A549 treated with GW870086 at 1 μM for 4 hours (cell line): ENCODE measurements around the gene KRTAP4-9. TPM values are rescaled to one million over a fixed set of nuclear protein-coding genes. Genes with fewer than 3 reads are reported as not detected.

Experiments used
- total RNA-seq: library from RNA; stranded (reverse); fragments of 200-300 nt; extraction: Qiagen RNA extraction; gene quantifications from 5 replicates; pipeline ENCODE4 v1.2.3, GENCODE V29; 2022; ENCODE audit warnings: low read depth

KRTAP4-9 gene
- not detected in 5 replicates for total RNA-seq

GRCh38 chr17:41105347-41105746, at the start of gene KRTAP4-9:
Gene KRTAP4-9 (plus strand): TSS chr17:41105389. CDS start chr17:41105389, 0 bp downstream.

GRCh38 chr17:41060052-41060604, 45.1 kb upstream of the KRTAP4-9 start, which contains the start of gene KRTAP2-3:
Gene KRTAP2-3 (minus strand): TSS chr17:41060114. CDS start chr17:41060050, 64 bp downstream.

GRCh38 chr17:41065829-41066624, 39.2 kb upstream of the KRTAP4-9 start, which contains the start of gene KRTAP2-4:
Gene KRTAP2-4 (minus strand): TSS chr17:41065879. CDS start chr17:41065845, 34 bp downstream.

GRCh38 chr17:41084100-41084856, 20.9 kb upstream of the KRTAP4-9 start, which contains the start of gene KRTAP4-7:
Gene KRTAP4-7 (plus strand): TSS chr17:41084150. CDS start chr17:41084207, 57 bp downstream.

GRCh38 chr17:41098042-41098441, 7.1 kb upstream of the KRTAP4-9 start, which contains the start of gene KRTAP4-8:
Gene KRTAP4-8 (minus strand): TSS chr17:41098142. CDS start chr17:41098084, 58 bp downstream.

GRCh38 chr17:41101586-41102259, 3.5 kb upstream of the KRTAP4-9 start, which contains the start of gene KRTAP4-16:
Gene KRTAP4-16 (minus strand): TSS chr17:41102209. CDS start chr17:41102209, 0 bp downstream.

GRCh38 chr17:41117846-41118386, 12.7 kb downstream of the KRTAP4-9 start, which contains the start of gene KRTAP4-11:
Gene KRTAP4-11 (minus strand): TSS chr17:41118373. CDS start chr17:41118315, 58 bp downstream.

GRCh38 chr17:41123991-41124371, 18.8 kb downstream of the KRTAP4-9 start, which contains the start of gene KRTAP4-12:
Gene KRTAP4-12 (minus strand): TSS chr17:41124182. CDS start chr17:41124122, 60 bp downstream.

GRCh38 chr17:41140360-41141131, 35.4 kb downstream of the KRTAP4-9 start, which contains the start of gene KRTAP4-6:
Gene KRTAP4-6 (minus strand): TSS chr17:41140544. CDS start chr17:41140487, 57 bp downstream.

GRCh38 chr17:41149652-41149985, 44.4 kb downstream of the KRTAP4-9 start, which contains the start of gene KRTAP4-5:
Gene KRTAP4-5 (minus strand): TSS chr17:41149825. CDS start chr17:41149767, 58 bp downstream.

Other genes starting within 250 kb of the KRTAP4-9 start
- not detected in 5 replicates for gene KRT12, start 238.2 kb upstream of the KRTAP4-9 start, total RNA-seq
- 0.10 to 0.53 TPM (median 0.27 TPM) in 5 replicates for gene KRT20, start 220.1 kb upstream of the KRTAP4-9 start, total RNA-seq
- 0.14 to 0.19 TPM in 2 of 5 replicates, not detected in the others for gene KRT23, start 167.7 kb upstream of the KRTAP4-9 start, total RNA-seq
- not detected in 5 replicates for gene KRT39, start 138.4 kb upstream of the KRTAP4-9 start, total RNA-seq
- gene KRT40, start 121.1 kb upstream of the KRTAP4-9 start, total RNA-seq: not detected in 5 replicates
- not detected in 5 replicates for gene KRTAP3-3, start 111.2 kb upstream of the KRTAP4-9 start, total RNA-seq
- gene KRTAP3-2, start 105.5 kb upstream of the KRTAP4-9 start, total RNA-seq: 0.28 to 0.34 TPM (median 0.31 TPM) in 3 of 5 replicates, not detected in the others
- gene KRTAP3-1, start 96.3 kb upstream of the KRTAP4-9 start, total RNA-seq: not detected in 5 replicates
- gene KRTAP1-5, start 78.2 kb upstream of the KRTAP4-9 start, total RNA-seq: not detected in 5 replicates
- not detected in 5 replicates for gene KRTAP1-4, start 75.2 kb upstream of the KRTAP4-9 start, total RNA-seq
- 0.15 TPM in 1 of 5 replicates, not detected in the others for gene KRTAP1-3, start 70.5 kb upstream of the KRTAP4-9 start, total RNA-seq
- not detected in 5 replicates for gene KRTAP1-1, start 63.9 kb upstream of the KRTAP4-9 start, total RNA-seq
- not detected in 5 replicates for gene KRTAP2-1, start 58.1 kb upstream of the KRTAP4-9 start, total RNA-seq
- gene KRTAP2-2, start 50.2 kb upstream of the KRTAP4-9 start, total RNA-seq: not detected in 5 replicates
- not detected in 5 replicates for gene KRTAP2-3, start 45.3 kb upstream of the KRTAP4-9 start, total RNA-seq
- gene KRTAP2-4, start 39.5 kb upstream of the KRTAP4-9 start, total RNA-seq: not detected in 5 replicates
- not detected in 5 replicates for gene KRTAP4-7, start 21.2 kb upstream of the KRTAP4-9 start, total RNA-seq
- not detected in 5 replicates for gene KRTAP4-8, start 7.2 kb upstream of the KRTAP4-9 start, total RNA-seq
- not detected in 5 replicates for gene KRTAP4-16, start 3.2 kb upstream of the KRTAP4-9 start, total RNA-seq
- gene KRTAP4-11, start 13.0 kb downstream of the KRTAP4-9 start, total RNA-seq: not detected in 5 replicates
- gene KRTAP4-12, start 18.8 kb downstream of the KRTAP4-9 start, total RNA-seq: not detected in 5 replicates
- gene KRTAP4-6, start 35.2 kb downstream of the KRTAP4-9 start, total RNA-seq: not detected in 5 replicates
- not detected in 5 replicates for gene KRTAP4-5, start 44.4 kb downstream of the KRTAP4-9 start, total RNA-seq
- not detected in 5 replicates for gene KRTAP4-4, start 55.4 kb downstream of the KRTAP4-9 start, total RNA-seq
- gene KRTAP4-3, start 62.8 kb downstream of the KRTAP4-9 start, total RNA-seq: not detected in 5 replicates
- not detected in 5 replicates for gene KRTAP4-2, start 72.8 kb downstream of the KRTAP4-9 start, total RNA-seq
- 0.20 to 0.22 TPM in 2 of 5 replicates, not detected in the others for gene KRTAP4-1, start 79.5 kb downstream of the KRTAP4-9 start, total RNA-seq
- not detected in 5 replicates for gene KRTAP9-1, start 84.5 kb downstream of the KRTAP4-9 start, total RNA-seq
- gene KRTAP9-2, start 121.3 kb downstream of the KRTAP4-9 start, total RNA-seq: not detected in 5 replicates
- gene KRTAP9-3, start 127.1 kb downstream of the KRTAP4-9 start, total RNA-seq: not detected in 5 replicates
- not detected in 5 replicates for gene KRTAP9-8, start 132.6 kb downstream of the KRTAP4-9 start, total RNA-seq
- not detected in 5 replicates for gene KRTAP9-4, start 144.3 kb downstream of the KRTAP4-9 start, total RNA-seq
- not detected in 5 replicates for gene KRTAP9-9, start 150.0 kb downstream of the KRTAP4-9 start, total RNA-seq
- gene KRTAP9-6, start 160.0 kb downstream of the KRTAP4-9 start, total RNA-seq: not detected in 5 replicates
- not detected in 5 replicates for gene KRTAP9-7, start 170.3 kb downstream of the KRTAP4-9 start, total RNA-seq
- gene KRTAP29-1, start 197.5 kb downstream of the KRTAP4-9 start, total RNA-seq: not detected in 5 replicates
- not detected in 5 replicates for gene KRTAP16-1, start 203.9 kb downstream of the KRTAP4-9 start, total RNA-seq
- not detected in 5 replicates for gene KRTAP17-1, start 210.3 kb downstream of the KRTAP4-9 start, total RNA-seq
- not detected in 5 replicates for gene KRT33A, start 245.4 kb downstream of the KRTAP4-9 start, total RNA-seq